ENCODE results near the gene CFDP1. TPM values are rescaled to one million over a fixed set of nuclear protein-coding genes. Genes with fewer than 3 reads are reported as not detected.

The CFDP1 gene
- total and polyA plus RNA-seq, 2 of the 13 experiments (the other 11 are each of a cell fraction or from before 2014, with no cell fraction given), result 78.6 to 153 TPM

GRCh38 chr16:75250089-75250808 is 183.1 kb downstream of the CFDP1 start (continued):
- TF ChIP-seq FOXO4 (CRISPR knock-in tag; conservative IDR thresholded peaks at IDR 0.05) (no peak), ZNF740 (CRISPR knock-in tag; IDR thresholded peaks at IDR 0.05) (no peak), SRSF9 (IDR thresholded peaks at IDR 0.05; ENCODE audit: borderline replicate concordance, insufficient read depth, low read depth, low read length, poor library complexity, severe bottlenecking) (no peak), BCL6 (CRISPR knock-in tag; IDR thresholded peaks at IDR 0.05) (no peak), SIN3A (IDR thresholded peaks at IDR 0.05; ENCODE audit: borderline replicate concordance, low read depth, low read length) (peak; percentile 81; the same call in 1 of the 2 replicates), THAP9 (CRISPR knock-in tag; IDR thresholded peaks at IDR 0.05; ENCODE audit: borderline replicate concordance) (no peak), ZNF501 (CRISPR knock-in tag; IDR thresholded peaks at IDR 0.05) (no peak), E2F1 (CRISPR knock-in tag; IDR thresholded peaks at IDR 0.05) (no peak), ZNF577 (CRISPR knock-in tag; IDR thresholded peaks at IDR 0.05; ENCODE audit: borderline replicate concordance, low read depth) (no peak), PATZ1 (CRISPR knock-in tag; IDR thresholded peaks at IDR 0.05) (peak; percentile 13; the same call in 1 of the 2 replicates), KLF15 (CRISPR knock-in tag; IDR thresholded peaks at IDR 0.05; ENCODE audit: borderline replicate concordance) (no peak), TEAD2 (CRISPR knock-in tag; IDR thresholded peaks at IDR 0.05) (no peak), ZNF761 (CRISPR knock-in tag; conservative IDR thresholded peaks at IDR 0.05) (no peak), TEAD3 (CRISPR knock-in tag; optimal IDR thresholded peaks at IDR 0.05; ENCODE audit: borderline replicate concordance) (no peak), ZNF768 (CRISPR knock-in tag; IDR thresholded peaks at IDR 0.05) (no peak), GRHL1 (CRISPR knock-in tag; conservative IDR thresholded peaks at IDR 0.05) (no peak), CREB1 (IDR thresholded peaks at IDR 0.05) (no peak), CREB1 (CRISPR knock-in tag; IDR thresholded peaks at IDR 0.05) (no peak)

Data from HepG2 (cell line).